GM23338 (cell line): ENCODE measurements around the gene FZD4. TPM values are rescaled to one million over a fixed set of nuclear protein-coding genes. Genes with fewer than 3 reads are reported as not detected.

ENCODE experiments used
- ATAC-seq: fragments of 200-7000 bp; cut with Tn5 transposase; 3 replicates; pipeline ENCODE4 v1.9.1; 2020
- DNase-seq: peaks from one replicate; pipeline ENCODE4 v3.0.0-alpha.2; 2015; ENCODE audit warnings: low spot score
- H2AFZ ChIP-seq: fragments of 200-600 bp; sonication (generic); 2 replicates; pipeline ENCODE4 v1.8.0; 2016; ENCODE audit warnings: antibody characterized with exemption, mild to moderate bottlenecking, moderate library complexity
- H3F3A ChIP-seq: fragments of 200-600 bp; sonication (generic); replicated peaks from 2 replicates; pipeline ENCODE4 v1.8.0; 2017; ENCODE audit warnings: antibody characterized with exemption, mixed run types, low read depth
- H3K27ac ChIP-seq: fragments of 200-600 bp; sonication (generic); 2 replicates; pipeline ENCODE4 v1.6.1; 2016; ENCODE audit warnings: low read depth
- H3K27me3 ChIP-seq: fragments of 200-600 bp; sonication (generic); 2 replicates; pipeline ENCODE4 v1.8.0; 2016; ENCODE audit warnings: mild to moderate bottlenecking, mixed run types, moderate library complexity; ENCODE audit not compliant: insufficient read depth
- H3K36me3 ChIP-seq: fragments of 200-600 bp; sonication (generic); 2 replicates; pipeline ENCODE4 v1.8.0; 2016; ENCODE audit warnings: mild to moderate bottlenecking; ENCODE audit not compliant: insufficient read depth
- H3K4me1 ChIP-seq: fragments of 200-600 bp; sonication (generic); 2 replicates; pipeline ENCODE4 v1.8.0; 2016; ENCODE audit warnings: mild to moderate bottlenecking, moderate library complexity; ENCODE audit not compliant: insufficient read depth
- H3K4me2 ChIP-seq: fragments of 200-600 bp; sonication (generic); 2 replicates; pipeline ENCODE4 v1.7.1; 2017; ENCODE audit warnings: mixed run types
- H3K4me3 ChIP-seq: fragments of 200-600 bp; sonication (generic); 2 replicates; pipeline ENCODE4 v1.6.1; 2016; ENCODE audit warnings: mixed run types
- H3K79me2 ChIP-seq: fragments of 200-600 bp; sonication (generic); replicated peaks from 2 replicates; pipeline ENCODE4 v1.8.0; 2017; ENCODE audit warnings: mild to moderate bottlenecking; ENCODE audit not compliant: insufficient read depth
- H3K9me2 ChIP-seq: fragments of 200-600 bp; sonication (generic); 2 replicates; pipeline ENCODE4 v1.8.0; 2017; ENCODE audit not compliant: insufficient read depth
- H4K20me1 ChIP-seq: fragments of 200-600 bp; sonication (generic); replicated peaks from 2 replicates; pipeline ENCODE4 v1.8.0; 2017; ENCODE audit warnings: mild to moderate bottlenecking; ENCODE audit not compliant: insufficient read depth
- H3K27ac Mint-ChIP-seq: 2 replicates; pipeline ENCODE4 v1.8.0; 2020; ENCODE audit warnings: inconsistent platforms, mild to moderate bottlenecking, moderate library complexity, mixed read lengths
- H3K27me3 Mint-ChIP-seq: 3 replicates; pipeline ENCODE4 v1.8.0; 2022; ENCODE audit warnings: low read depth, mild to moderate bottlenecking, moderate library complexity, mixed read lengths, inconsistent platforms; ENCODE audit not compliant: insufficient read depth, poor library complexity
- H3K36me3 Mint-ChIP-seq: 3 replicates; pipeline ENCODE4 v1.8.0; 2021; ENCODE audit warnings: low read depth, mild to moderate bottlenecking, inconsistent platforms, moderate library complexity, mixed read lengths
- H3K4me1 Mint-ChIP-seq: 3 replicates; pipeline ENCODE4 v1.8.0; 2020; ENCODE audit warnings: mild to moderate bottlenecking, inconsistent platforms, mixed read lengths
- H3K4me3 Mint-ChIP-seq: 3 replicates; pipeline ENCODE4 v1.8.0; 2021; ENCODE audit warnings: moderate library complexity, mild to moderate bottlenecking, inconsistent platforms, mixed read lengths
- H3K9me3 Mint-ChIP-seq: 3 replicates; pipeline ENCODE4 v1.8.0; 2020; ENCODE audit warnings: moderate library complexity, mild to moderate bottlenecking, inconsistent platforms, mixed read lengths
- CREB1 ChIP-seq: fragments of 250-450 bp; sonication (Bioruptor Pico); IDR thresholded peaks from 2 replicates; pipeline ENCODE4 v1.5.0; 2020; ENCODE audit warnings: low read depth, mild to moderate bottlenecking, moderate library complexity
- CTCF ChIP-seq, 2 experiments: fragments of 200-600 bp in 1 of 2; sonication (generic) in 1 of 2; conservative IDR thresholded peaks; 2 replicates each; pipeline versions ENCODE4 v1.5.1 to v1.6.1; 2016 to 2017; ENCODE audit warnings: antibody characterized with exemption in 2 of 2, low read depth in 2 of 2, mild to moderate bottlenecking in 2 of 2, moderate library complexity in 1 of 2
- ETS1 ChIP-seq: IDR thresholded peaks from 2 replicates; pipeline ENCODE4 v1.6.1; 2016; ENCODE audit warnings: antibody characterized with exemption
- EZH2 ChIP-seq: fragments of 200-600 bp; sonication (generic); IDR thresholded peaks from one replicate; pipeline ENCODE4 v1.8.0; 2017; ENCODE audit warnings: antibody characterized with exemption, mild to moderate bottlenecking, low read depth; ENCODE audit not compliant: unreplicated experiment
- EZH2phosphoT487 ChIP-seq: fragments of 200-600 bp; sonication (generic); IDR thresholded peaks from one replicate; pipeline ENCODE4 v1.8.1; 2018; ENCODE audit warnings: antibody characterized with exemption; ENCODE audit not compliant: unreplicated experiment
- JUNB ChIP-seq: IDR thresholded peaks from one replicate; pipeline ENCODE4 v1.6.1; 2016; ENCODE audit warnings: antibody characterized with exemption; ENCODE audit not compliant: unreplicated experiment
- NANOG ChIP-seq: IDR thresholded peaks from 2 replicates; pipeline ENCODE4 v1.6.1; 2016; ENCODE audit warnings: antibody characterized with exemption, borderline replicate concordance
- POLR2AphosphoS5 ChIP-seq: IDR thresholded peaks from 2 replicates; pipeline ENCODE4 v1.6.1; 2016; ENCODE audit warnings: antibody characterized with exemption, low read depth
- REST ChIP-seq: IDR thresholded peaks from one replicate; pipeline ENCODE4 v1.6.1; 2018; ENCODE audit warnings: antibody characterized with exemption; ENCODE audit not compliant: unreplicated experiment
- STAT1 ChIP-seq: IDR thresholded peaks from one replicate; pipeline ENCODE4 v1.6.1; 2016; ENCODE audit warnings: antibody characterized with exemption; ENCODE audit not compliant: unreplicated experiment
- ZNF114 ChIP-seq: fragments of 250-450 bp; sonication (Bioruptor Pico); IDR thresholded peaks from 2 replicates; pipeline ENCODE4 v1.5.0; 2020; ENCODE audit warnings: mild to moderate bottlenecking, moderate library complexity
- ZNF331 ChIP-seq: fragments of 250-450 bp; sonication (Bioruptor Pico); IDR thresholded peaks from 2 replicates; pipeline ENCODE4 v1.5.0; 2020; ENCODE audit warnings: low read depth, mild to moderate bottlenecking, moderate library complexity
- polyA plus RNA-seq: library from polyadenylated mRNA; unstranded; fragments of >200 nt; fragmentation: Nextera tagmentation; extraction: Ambion mirVana; gene quantifications from 2 replicates; pipeline ENCODE4 v1.2.1, GENCODE V29; 2016
- total RNA-seq: library from RNA; depleted of rRNA; stranded (reverse); fragments of >200 nt; shearing (Covaris generic); gene quantifications from 2 replicates; pipeline ENCODE4 v1.2.3, GENCODE V29; 2014

FZD4 gene
- total and polyA plus RNA-seq, 2 experiments from 2014 or later: 1.4 to 8.9 TPM

GRCh38 chr11:86978247-86978646 is 23.1 kb upstream of the FZD4 start (continued):
- TF ChIP-seq EZH2phosphoT487 (no peak), JUNB (no peak), CREB1 (CRISPR knock-in tag) (no peak), EZH2 (no peak), ZNF114 (CRISPR knock-in tag) (no peak), ZNF331 (no peak), POLR2AphosphoS5 (no peak), ETS1 (no peak)

- no peaks in the 10 kb centered on the region for H3F3A ChIP-seq
- Mint-ChIP-seq H3K4me3 (no peak overlapping the region), H3K36me3 (no peaks in the 10 kb centered on the region), H3K27me3 (no peaks in the 10 kb centered on the region), H3K27ac (no peak overlapping the region), H3K9me3 (peaks cover 6% of the 10 kb centered on the region; the same call in 2 of the 3 replicates), H3K4me1 (no peaks in the 10 kb centered on the region)
- H4K20me1 ChIP-seq: no peaks in the 10 kb centered on the region
- no peaks in the 10 kb centered on the region for H3K36me3 ChIP-seq
- H3K4me2 ChIP-seq: no peak overlapping the region
- no peaks in the 10 kb centered on the region for H3K79me2 ChIP-seq
- DNase-seq (no peak), ATAC-seq (no peak)
- no peak overlapping the region for H3K4me3 ChIP-seq
- no peaks in the 10 kb centered on the region for H3K4me1 ChIP-seq
- H3K27me3 ChIP-seq: no peaks in the 10 kb centered on the region
- H3K27ac ChIP-seq: no peak overlapping the region
- no peaks in the 10 kb centered on the region for H3K9me2 ChIP-seq
- no peak overlapping the region for H2AFZ ChIP-seq
- TF ChIP-seq NANOG: no peak
- TF ChIP-seq POLR2AphosphoS5: no peak
- TF ChIP-seq EZH2phosphoT487: no peak
- TF ChIP-seq EZH2: no peak
- no peak for TF ChIP-seq CREB1 (CRISPR knock-in tag)
- TF ChIP-seq ETS1: no peak
- no peak for TF ChIP-seq CTCF (conservative IDR thresholded peaks at IDR 0.05; ENCODE audit: low read depth in 2 of 2)
- no peak for TF ChIP-seq ZNF114 (CRISPR knock-in tag)
- TF ChIP-seq STAT1: no peak
- TF ChIP-seq JUNB: no peak
- no peak for TF ChIP-seq ZNF331
- TF ChIP-seq REST: no peak
Measured at GRCh38 chr11:86977441-86978050, 22.4 kb upstream of the FZD4 start.
